Measurements from ENCODE around the gene WFS1. TPM values are rescaled to one million over a fixed set of nuclear protein-coding genes. Genes with fewer than 3 reads are reported as not detected.

Gene WFS1
- total RNA-seq, 1 experiment from 2014 or later, result 11.9 TPM

Other genes starting within 250 kb of the WFS1 start
- gene JAKMIP1, start 69.3 kb upstream of the WFS1 start, total RNA-seq (2014; rRNA removed; shearing (Covaris generic); ENCODE audit: low replicate concordance), result 3.4 and 6.5 TPM in 2 replicates
- gene PPP2R2C, start 202.8 kb downstream of the WFS1 start, total RNA-seq (2014; rRNA removed; shearing (Covaris generic); ENCODE audit: low replicate concordance), result 38.9 and 51.9 TPM in 2 replicates

Data from Caki2 (cell line).